ENCODE results near the gene FCRL1.

DNA sequence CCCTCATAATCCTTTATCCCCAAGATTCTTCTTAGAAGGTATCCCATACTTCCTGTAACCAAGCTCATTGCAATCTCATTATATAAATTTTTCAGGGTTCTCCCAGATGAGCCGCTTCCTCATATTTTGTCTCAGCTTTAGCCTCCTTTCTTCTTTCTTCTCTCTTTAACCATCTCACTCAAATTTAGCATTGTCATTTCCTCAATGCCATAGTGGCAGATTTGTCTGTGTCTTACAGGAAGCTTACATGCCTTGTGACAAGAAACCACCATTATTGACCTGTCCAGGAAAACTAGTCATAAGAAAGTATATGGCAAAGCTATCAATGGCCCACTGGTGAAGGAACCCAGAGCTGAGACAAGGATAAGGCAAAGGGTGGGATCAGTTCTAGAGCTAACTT lies 37.0 kb downstream of the FCRL1 start:
- TF ChIP-seq, protein P1, sequence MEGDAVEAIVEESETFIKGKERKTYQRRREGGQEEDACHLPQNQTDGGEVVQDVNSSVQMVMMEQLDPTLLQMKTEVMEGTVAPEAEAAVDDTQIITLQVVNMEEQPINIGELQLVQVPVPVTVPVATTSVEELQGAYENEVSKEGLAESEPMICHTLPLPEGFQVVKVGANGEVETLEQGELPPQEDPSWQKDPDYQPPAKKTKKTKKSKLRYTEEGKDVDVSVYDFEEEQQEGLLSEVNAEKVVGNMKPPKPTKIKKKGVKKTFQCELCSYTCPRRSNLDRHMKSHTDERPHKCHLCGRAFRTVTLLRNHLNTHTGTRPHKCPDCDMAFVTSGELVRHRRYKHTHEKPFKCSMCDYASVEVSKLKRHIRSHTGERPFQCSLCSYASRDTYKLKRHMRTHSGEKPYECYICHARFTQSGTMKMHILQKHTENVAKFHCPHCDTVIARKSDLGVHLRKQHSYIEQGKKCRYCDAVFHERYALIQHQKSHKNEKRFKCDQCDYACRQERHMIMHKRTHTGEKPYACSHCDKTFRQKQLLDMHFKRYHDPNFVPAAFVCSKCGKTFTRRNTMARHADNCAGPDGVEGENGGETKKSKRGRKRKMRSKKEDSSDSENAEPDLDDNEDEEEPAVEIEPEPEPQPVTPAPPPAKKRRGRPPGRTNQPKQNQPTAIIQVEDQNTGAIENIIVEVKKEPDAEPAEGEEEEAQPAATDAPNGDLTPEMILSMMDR (IDR thresholded peaks at IDR 0.05): no peak
- no peak for TF ChIP-seq POLR2AphosphoS5 (IDR thresholded peaks at IDR 0.05)
- no peak for TF ChIP-seq POLR2A (IDR thresholded peaks at IDR 0.05)

Data from breast epithelium (tissue), 3 donors.